Glutamatergic neuron (in vitro differentiated cells): ENCODE results near the gene MINK1. TPM values are rescaled to one million over a fixed set of nuclear protein-coding genes. Genes with fewer than 3 reads are reported as not detected.
"Not testable (repeated sequence)": the region's sequence is repeated elsewhere in the genome, so short reads cannot be mapped to it uniquely, and the experiment has no call there.

ENCODE experiments used
- DNase-seq: peaks from one replicate; pipeline ENCODE4 v3.0.0; 2022
- H3K27ac Mint-ChIP-seq: one replicate; pipeline ENCODE4 v1.8.0; 2020; ENCODE audit warnings: mild to moderate bottlenecking, mixed read lengths, inconsistent platforms; ENCODE audit not compliant: unreplicated experiment
- H3K27me3 Mint-ChIP-seq: one replicate; pipeline ENCODE4 v1.8.0; 2020; ENCODE audit warnings: mild to moderate bottlenecking, moderate library complexity, mixed read lengths, inconsistent platforms; ENCODE audit not compliant: unreplicated experiment
- H3K36me3 Mint-ChIP-seq: one replicate; pipeline ENCODE4 v1.8.0; 2020; ENCODE audit warnings: mild to moderate bottlenecking, mixed read lengths, inconsistent platforms; ENCODE audit not compliant: unreplicated experiment
- H3K4me1 Mint-ChIP-seq: one replicate; pipeline ENCODE4 v1.8.0; 2020; ENCODE audit warnings: mild to moderate bottlenecking, low read depth, mixed read lengths, inconsistent platforms; ENCODE audit not compliant: unreplicated experiment
- H3K4me3 Mint-ChIP-seq: one replicate; pipeline ENCODE4 v1.8.0; 2020; ENCODE audit warnings: mild to moderate bottlenecking, mixed read lengths, inconsistent platforms; ENCODE audit not compliant: unreplicated experiment
- H3K9me3 Mint-ChIP-seq: one replicate; pipeline ENCODE4 v1.8.0; 2020; ENCODE audit warnings: mild to moderate bottlenecking, moderate library complexity, mixed read lengths, inconsistent platforms; ENCODE audit not compliant: unreplicated experiment
- CTCF ChIP-seq: fragments of 200-600 bp; sonication (generic); IDR thresholded peaks from one replicate; pipeline ENCODE4 v1.5.0; 2021; ENCODE audit not compliant: partially characterized antibody, unreplicated experiment
- total RNA-seq: library from RNA; stranded (reverse); fragmentation: NEBNext Ultra II Directional; extraction: Animal tissue kit (Norgen Biotek cat#: 25700); gene quantifications from one replicate; pipeline ENCODE4 v1.2.1, GENCODE V29; 2021; ENCODE audit not compliant: unreplicated experiment

The MINK1 gene
- total RNA-seq, 1 donor from 2014 or later, result 130 TPM

GRCh38 chr17:4818276-4818675 lies 14.9 kb upstream of the MINK1 start:
- no peak for DNase-seq
- no peak overlapping the region for H3K27ac Mint-ChIP-seq
- no peaks in the 10 kb centered on the region for H3K36me3 Mint-ChIP-seq
- H3K4me3 Mint-ChIP-seq, result no peak overlapping the region
- H3K27me3 Mint-ChIP-seq, result peaks cover 1% of the 10 kb centered on the region
- peaks cover 1% of the 10 kb centered on the region for H3K9me3 Mint-ChIP-seq
- no peaks in the 10 kb centered on the region for H3K4me1 Mint-ChIP-seq
- no peak for TF ChIP-seq CTCF

GRCh38 chr17:4822835-4823234 lies 10.3 kb upstream of the MINK1 start:
- no peak for TF ChIP-seq CTCF
- H3K4me1 Mint-ChIP-seq, result no peaks in the 10 kb centered on the region

DNA sequence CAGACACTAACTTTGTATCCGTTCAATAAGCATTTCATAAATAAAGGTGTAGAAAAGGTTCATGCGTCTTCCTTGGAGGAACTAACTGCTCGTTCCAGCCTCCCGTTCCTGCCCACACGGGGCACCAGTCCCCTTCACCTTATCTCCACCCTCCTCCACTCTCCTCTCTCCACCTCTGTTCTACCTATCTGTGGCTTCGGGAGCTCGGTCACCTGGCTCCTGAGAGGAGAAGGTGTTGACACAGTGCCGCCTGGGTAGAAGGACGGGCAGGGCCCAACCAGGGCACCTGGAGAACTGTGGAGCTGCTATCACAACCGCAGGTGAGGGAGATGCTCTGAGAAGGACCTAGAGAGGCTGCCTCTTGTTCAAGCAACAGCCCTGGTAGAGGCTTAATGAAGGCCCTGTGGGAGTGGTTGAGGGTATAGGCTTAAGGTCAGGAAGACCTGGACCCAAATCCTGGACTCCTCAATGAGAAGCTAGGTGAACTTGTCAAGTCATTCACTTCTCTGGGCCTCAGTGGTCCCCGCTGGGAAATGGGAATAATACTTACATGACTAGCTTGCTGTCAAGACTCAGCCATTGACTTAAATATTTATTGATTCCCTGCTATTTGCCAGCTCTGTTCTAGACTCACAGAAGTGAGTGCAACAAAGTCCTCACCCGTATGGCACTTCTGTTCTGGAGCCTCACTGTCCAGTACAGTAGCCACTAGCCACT lies 9.6 kb upstream of the MINK1 start:
- Mint-ChIP-seq H3K36me3 (no peaks in the 10 kb centered on the region), H3K27ac (no peak overlapping the region)

More at GRCh38 chr17:4822835-4823234, 10.3 kb upstream of the MINK1 start:
- Mint-ChIP-seq H3K27ac (no peak overlapping the region), H3K27me3 (peaks cover 1% of the 10 kb centered on the region), H3K36me3 (no peaks in the 10 kb centered on the region), H3K9me3 (no peaks in the 10 kb centered on the region), H3K4me3 (no peak overlapping the region)
- no peak for DNase-seq

DNA sequence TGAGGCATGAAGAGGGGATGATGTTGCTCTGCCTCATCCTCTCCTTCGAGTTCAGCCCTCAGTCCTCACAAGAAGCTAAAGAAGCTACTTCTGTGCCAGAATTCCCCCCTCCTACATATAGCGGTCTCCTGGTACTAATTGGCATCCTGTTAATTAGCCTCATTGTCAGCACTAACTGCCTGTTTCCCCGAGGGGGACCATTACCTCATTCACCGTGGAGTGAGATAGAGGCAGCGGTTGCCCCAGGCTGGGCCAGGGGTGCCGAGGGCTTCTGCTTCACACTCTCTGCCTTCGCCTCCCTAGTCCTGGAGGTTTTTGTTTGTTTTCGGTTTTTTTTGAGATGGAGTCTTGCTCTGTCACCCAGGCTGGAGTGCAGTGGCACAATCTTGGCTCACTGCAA lies 5.7 kb upstream of the MINK1 start:
- no peak overlapping the region for H3K27ac Mint-ChIP-seq
- H3K4me1 Mint-ChIP-seq, result no peaks in the 10 kb centered on the region
- DNase-seq, result peak; percentile 44
- no peaks in the 10 kb centered on the region for H3K9me3 Mint-ChIP-seq
- H3K36me3 Mint-ChIP-seq, result no peaks in the 10 kb centered on the region
- TF ChIP-seq CTCF, result no peak
- H3K4me3 Mint-ChIP-seq, result no peak overlapping the region
- H3K27me3 Mint-ChIP-seq, result no peaks in the 10 kb centered on the region

More for the DNA sequence above, 9.6 kb upstream of the MINK1 start:
- Mint-ChIP-seq H3K9me3 (no peaks in the 10 kb centered on the region), H3K4me3 (no peak overlapping the region), H3K4me1 (no peaks in the 10 kb centered on the region), H3K27me3 (peaks cover 1% of the 10 kb centered on the region)
- TF ChIP-seq CTCF, result no peak
- DNase-seq, result no peak

- Mint-ChIP-seq H3K4me1 (peaks cover 24% of the 10 kb centered on the region), H3K4me3 (peak overlapping the region; percentile 96), H3K27ac (peak overlapping the region; percentile 78)
- DNase-seq, H3K9me3 Mint-ChIP-seq, H3K36me3 Mint-ChIP-seq, H3K27me3 Mint-ChIP-seq: not testable (repeated sequence)
These were observed 337 bp upstream of the MINK1 start for GRCh38 chr17:4832829-4833177.
